NCI-H446 (cell line): ENCODE results near the gene PID1.

ENCODE experiments used
- DNase-seq, 2 experiments: peaks; one replicate each; lab custom pipeline; 2025; lab: John Stamatoyannopoulos, UW

The PID1 gene

GRCh38 chr2:229270551-229271410 lies at the start of gene PID1:
TSS of gene PID1 (minus strand) at chr2:229271287. CDS start at chr2:229271043, 244 bp downstream.
- DNase-seq: no peak

GRCh38 chr2:229319558-229319957 lies 48.5 kb upstream of the PID1 start:
- DNase-seq: no peak

- no peak for DNase-seq
Observed at GRCh38 chr2:229314117-229314516, 43.0 kb upstream of the PID1 start.

GRCh38 chr2:229313591-229313990 lies 42.5 kb upstream of the PID1 start:
- DNase-seq: no peak

- no peak for DNase-seq
Observed at GRCh38 chr2:229301237-229301636, 30.1 kb upstream of the PID1 start.

- no peak for DNase-seq
Observed at GRCh38 chr2:229300790-229301189, 29.7 kb upstream of the PID1 start.

GRCh38 chr2:229300371-229300770 lies 29.3 kb upstream of the PID1 start:
- DNase-seq: no peak

- no peak for DNase-seq
Observed at GRCh38 chr2:229297247-229297646, 26.2 kb upstream of the PID1 start.

- no peak for DNase-seq
Observed at GRCh38 chr2:229296536-229296935, 25.4 kb upstream of the PID1 start.

- DNase-seq: no peak
Observed at GRCh38 chr2:229296016-229296415, 24.9 kb upstream of the PID1 start.

- no peak for DNase-seq
Observed at GRCh38 chr2:229287823-229288222, 16.7 kb upstream of the PID1 start.

- DNase-seq: no peak
Observed at GRCh38 chr2:229282758-229283546, 11.9 kb upstream of the PID1 start.

GRCh38 chr2:229279516-229279915 lies 8.4 kb upstream of the PID1 start:
- no peak for DNase-seq

GRCh38 chr2:229275506-229275905 lies 4.4 kb upstream of the PID1 start:
- DNase-seq: no peak

GRCh38 chr2:229273723-229274338 lies 2.7 kb upstream of the PID1 start:
- DNase-seq: peak; percentile 28 to 51

GRCh38 chr2:229273006-229273722 lies 2.1 kb upstream of the PID1 start:
- no peak for DNase-seq

GRCh38 chr2:229269941-229270340 lies 1.1 kb downstream of the PID1 start:
- DNase-seq: no peak

GRCh38 chr2:229269146-229269545 lies 1.9 kb downstream of the PID1 start:
- no peak for DNase-seq

- DNase-seq: no peak
Observed at GRCh38 chr2:229268626-229269025, 2.5 kb downstream of the PID1 start.

- no peak for DNase-seq
Observed at GRCh38 chr2:229267080-229267479, 4.0 kb downstream of the PID1 start.

GRCh38 chr2:229265727-229266126 lies 5.4 kb downstream of the PID1 start:
- DNase-seq: no peak

- no peak for DNase-seq
Observed at GRCh38 chr2:229261599-229261998, 9.5 kb downstream of the PID1 start.
